ENCODE measurements around the gene EIF5A2. TPM values are rescaled to one million over a fixed set of nuclear protein-coding genes. Genes with fewer than 3 reads are reported as not detected.

Gene EIF5A2
- total and polyA plus RNA-seq, 4 donors: 1.6 to 2.4 (median 1.9) TPM

GRCh38 chr3:170914690-170915089 lies 6.3 kb upstream of the EIF5A2 start:
- H3K9ac ChIP-seq (ENCODE audit: low read depth in 1 of 2, low read length in 2 of 2): no peak overlapping the region
- no peak overlapping the region for H3K27ac ChIP-seq (ENCODE audit: low read depth in 1 of 2, low read length in 2 of 2)
- no peaks in the 10 kb centered on the region for H3K4me1 ChIP-seq (ENCODE audit: control insufficient read depth in 4 of 4, insufficient read depth in 4 of 4, low read length in 3 of 4)
- TF ChIP-seq TAF1 (conservative IDR thresholded peaks at IDR 0.05): no peak
- TF ChIP-seq CTCF (IDR thresholded peaks at IDR 0.05; ENCODE audit: low read depth, low read length, missing input control): no peak
- TF ChIP-seq EGR1 (IDR thresholded peaks at IDR 0.05; ENCODE audit: low read depth in 2 of 2): no peak
- TF ChIP-seq RXRA (IDR thresholded peaks at IDR 0.05): no peak
- no peak for TF ChIP-seq REST (IDR thresholded peaks at IDR 0.05)
- TF ChIP-seq NR2F2 (IDR thresholded peaks at IDR 0.05): no peak
- no peak for TF ChIP-seq RAD21 (IDR thresholded peaks at IDR 0.05)
- TF ChIP-seq FOXA1 (IDR thresholded peaks at IDR 0.05): no peak
- no peak for TF ChIP-seq SP1 (IDR thresholded peaks at IDR 0.05)
- TF ChIP-seq JUND (IDR thresholded peaks at IDR 0.05): no peak
- TF ChIP-seq ATF3 (IDR thresholded peaks at IDR 0.05): no peak
- no peak for TF ChIP-seq MAX (IDR thresholded peaks at IDR 0.05)
- H3K27me3 ChIP-seq (ENCODE audit: control insufficient read depth in 4 of 4, insufficient read depth in 4 of 4, low read length in 3 of 4): no peaks in the 10 kb centered on the region
- no peak overlapping the region for H3K4me3 ChIP-seq (ENCODE audit: low read depth in 1 of 3, low read length in 3 of 3)
- peaks cover 5 to 8% (median 7%) of the 10 kb centered on the region in 4 donors for H3K9me3 ChIP-seq (ENCODE audit: control insufficient read depth in 4 of 4, low read length in 3 of 4)
- H3K36me3 ChIP-seq (ENCODE audit: control insufficient read depth in 4 of 4, insufficient read depth in 3 of 4, low read depth in 1 of 4, low read length in 3 of 4): no peaks in the 10 kb centered on the region
- DNase-seq (ENCODE audit: low spot score): no peak
- 19% methylated on average over 1 of the region's 1 CpG for WGBS

GRCh38 chr3:170914212-170914611 lies 5.8 kb upstream of the EIF5A2 start:
- H3K4me1 ChIP-seq (ENCODE audit: control insufficient read depth in 4 of 4, insufficient read depth in 4 of 4, low read length in 3 of 4): no peaks in the 10 kb centered on the region
- 93% methylated on average over 5 of the region's 5 CpGs for WGBS

More at GRCh38 chr3:170914212-170914611, 5.8 kb upstream of the EIF5A2 start:
- H3K36me3 ChIP-seq (ENCODE audit: control insufficient read depth in 4 of 4, insufficient read depth in 3 of 4, low read depth in 1 of 4, low read length in 3 of 4): no peaks in the 10 kb centered on the region
- no peak overlapping the region for H3K27ac ChIP-seq (ENCODE audit: low read depth in 1 of 2, low read length in 2 of 2)
- H3K4me3 ChIP-seq (ENCODE audit: low read depth in 1 of 3, low read length in 3 of 3): no peak overlapping the region
- no peaks in the 10 kb centered on the region for H3K27me3 ChIP-seq (ENCODE audit: control insufficient read depth in 4 of 4, insufficient read depth in 4 of 4, low read length in 3 of 4)
- DNase-seq (ENCODE audit: low spot score): no peak
- TF ChIP-seq HNF4A (conservative IDR thresholded peaks at IDR 0.05): no peak
- TF ChIP-seq ATF3 (IDR thresholded peaks at IDR 0.05): no peak
- no peak for TF ChIP-seq FOXA1 (IDR thresholded peaks at IDR 0.05)
- TF ChIP-seq FOXA2 (IDR thresholded peaks at IDR 0.05): no peak
- TF ChIP-seq HNF4G (IDR thresholded peaks at IDR 0.05): no peak
- TF ChIP-seq NR2F2 (IDR thresholded peaks at IDR 0.05): no peak
- TF ChIP-seq SP1 (IDR thresholded peaks at IDR 0.05): no peak
- no peak for TF ChIP-seq YY1 (IDR thresholded peaks at IDR 0.05)
- TF ChIP-seq RAD21 (IDR thresholded peaks at IDR 0.05): no peak
- no peak for TF ChIP-seq ZBTB33 (IDR thresholded peaks at IDR 0.05)
- H3K9ac ChIP-seq (ENCODE audit: low read depth in 1 of 2, low read length in 2 of 2): no peak overlapping the region
- H3K9me3 ChIP-seq (ENCODE audit: control insufficient read depth in 4 of 4, low read length in 3 of 4): peaks cover 7 to 8% (median 7%) of the 10 kb centered on the region in 4 donors

All from liver (tissue), 9 donors.